Measurements from ENCODE around the gene EN2. TPM values are rescaled to one million over a fixed set of nuclear protein-coding genes. Genes with fewer than 3 reads are reported as not detected.

Gene EN2
- total and polyA plus RNA-seq, 2 of the 4 experiments (the other 2 are of a cell fraction), result not detected

DNA sequence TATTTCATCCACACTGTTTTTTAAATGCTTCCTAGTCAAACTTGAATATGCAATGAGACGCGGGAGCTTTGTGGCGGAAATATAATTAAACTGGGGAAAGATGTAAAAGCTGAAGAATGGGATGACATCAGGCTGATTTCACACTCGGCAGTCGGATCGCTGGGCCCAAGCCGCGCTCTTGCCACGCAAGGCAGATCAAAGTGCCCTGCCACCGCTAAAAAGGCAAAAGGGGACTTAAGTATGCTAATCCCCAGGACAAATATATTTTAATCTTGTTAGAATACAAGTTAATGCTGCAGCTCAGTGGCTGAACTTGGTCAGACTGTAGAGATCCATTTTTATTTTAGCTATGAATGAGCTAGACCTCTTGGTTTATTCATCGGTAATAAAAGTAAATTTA, 13.8 kb downstream of the EN2 start:
- no peaks in the 10 kb centered on the region for H3K36me3 ChIP-seq (ENCODE audit: control insufficient read depth, insufficient read depth, low read length)
- 3% methylated on average over 4 of the region's 11 CpGs; no CpG with 5 or more reads in 1 of the 2 experiments for WGBS, 2 experiments (ENCODE audit: extremely low coverage in 2 of 2, insufficient read length in 1 of 2)
- H2AK9ac ChIP-seq (replicated peaks; ENCODE audit: low read depth, low read length, poor library complexity), result no peak overlapping the region
- H3K18ac ChIP-seq (ENCODE audit: low read depth, low read length), result no peak overlapping the region
- H2BK15ac ChIP-seq (ENCODE audit: low read depth, low read length), result no peak overlapping the region
- peaks cover 69% of the 10 kb centered on the region for H3K27me3 ChIP-seq (ENCODE audit: control insufficient read depth, insufficient read depth, low read length)
- no peak overlapping the region for H2BK120ac ChIP-seq (ENCODE audit: low read depth, low read length)
- DNase-seq (no peak), ATAC-seq (ENCODE audit: low read depth) (no peak)
- no peak overlapping the region for H3K9ac ChIP-seq (ENCODE audit: low read depth, low read length)
- ChIA-PET POLR2A (ENCODE audit: unreplicated experiment) (no interaction called here), CTCF (no interaction called here)
- TF ChIP-seq, protein P1, sequence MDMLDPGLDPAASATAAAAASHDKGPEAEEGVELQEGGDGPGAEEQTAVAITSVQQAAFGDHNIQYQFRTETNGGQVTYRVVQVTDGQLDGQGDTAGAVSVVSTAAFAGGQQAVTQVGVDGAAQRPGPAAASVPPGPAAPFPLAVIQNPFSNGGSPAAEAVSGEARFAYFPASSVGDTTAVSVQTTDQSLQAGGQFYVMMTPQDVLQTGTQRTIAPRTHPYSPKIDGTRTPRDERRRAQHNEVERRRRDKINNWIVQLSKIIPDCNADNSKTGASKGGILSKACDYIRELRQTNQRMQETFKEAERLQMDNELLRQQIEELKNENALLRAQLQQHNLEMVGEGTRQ (IDR thresholded peaks at IDR 0.05; ENCODE audit: low read depth, low read length), result no peak
- TF ChIP-seq RAD21 (IDR thresholded peaks at IDR 0.05; ENCODE audit: low read length), result no peak
- no peak for TF ChIP-seq RCOR1 (IDR thresholded peaks at IDR 0.05; ENCODE audit: insufficient replicate concordance, low read length)
- no peak for TF ChIP-seq RFX5 (IDR thresholded peaks at IDR 0.05; ENCODE audit: low read depth, low read length)
- no peak for TF ChIP-seq SMC3 (IDR thresholded peaks at IDR 0.05; ENCODE audit: low read depth, low read length)
- TF ChIP-seq BHLHE40 (IDR thresholded peaks at IDR 0.05; ENCODE audit: low read depth, low read length), result no peak
- no peak for TF ChIP-seq FOS (IDR thresholded peaks at IDR 0.05; ENCODE audit: low read depth, low read length)
- TF ChIP-seq MAFK (IDR thresholded peaks at IDR 0.05; ENCODE audit: low read depth, low read length), result no peak
- no peak for TF ChIP-seq NFE2L2 (IDR thresholded peaks at IDR 0.05; ENCODE audit: low read depth, low read length)
- no peak for TF ChIP-seq MXI1 (IDR thresholded peaks at IDR 0.05; ENCODE audit: borderline replicate concordance, low read depth, low read length)
- TF ChIP-seq CEBPB (IDR thresholded peaks at IDR 0.05; ENCODE audit: low read depth, low read length), result no peak
- TF ChIP-seq, protein P2, sequence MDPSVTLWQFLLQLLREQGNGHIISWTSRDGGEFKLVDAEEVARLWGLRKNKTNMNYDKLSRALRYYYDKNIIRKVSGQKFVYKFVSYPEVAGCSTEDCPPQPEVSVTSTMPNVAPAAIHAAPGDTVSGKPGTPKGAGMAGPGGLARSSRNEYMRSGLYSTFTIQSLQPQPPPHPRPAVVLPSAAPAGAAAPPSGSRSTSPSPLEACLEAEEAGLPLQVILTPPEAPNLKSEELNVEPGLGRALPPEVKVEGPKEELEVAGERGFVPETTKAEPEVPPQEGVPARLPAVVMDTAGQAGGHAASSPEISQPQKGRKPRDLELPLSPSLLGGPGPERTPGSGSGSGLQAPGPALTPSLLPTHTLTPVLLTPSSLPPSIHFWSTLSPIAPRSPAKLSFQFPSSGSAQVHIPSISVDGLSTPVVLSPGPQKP (IDR thresholded peaks at IDR 0.05; ENCODE audit: borderline replicate concordance, low read depth, low read length), result no peak
- no peak for TF ChIP-seq MAZ (IDR thresholded peaks at IDR 0.05; ENCODE audit: borderline replicate concordance, low read depth, low read length)
- TF ChIP-seq, protein P3, sequence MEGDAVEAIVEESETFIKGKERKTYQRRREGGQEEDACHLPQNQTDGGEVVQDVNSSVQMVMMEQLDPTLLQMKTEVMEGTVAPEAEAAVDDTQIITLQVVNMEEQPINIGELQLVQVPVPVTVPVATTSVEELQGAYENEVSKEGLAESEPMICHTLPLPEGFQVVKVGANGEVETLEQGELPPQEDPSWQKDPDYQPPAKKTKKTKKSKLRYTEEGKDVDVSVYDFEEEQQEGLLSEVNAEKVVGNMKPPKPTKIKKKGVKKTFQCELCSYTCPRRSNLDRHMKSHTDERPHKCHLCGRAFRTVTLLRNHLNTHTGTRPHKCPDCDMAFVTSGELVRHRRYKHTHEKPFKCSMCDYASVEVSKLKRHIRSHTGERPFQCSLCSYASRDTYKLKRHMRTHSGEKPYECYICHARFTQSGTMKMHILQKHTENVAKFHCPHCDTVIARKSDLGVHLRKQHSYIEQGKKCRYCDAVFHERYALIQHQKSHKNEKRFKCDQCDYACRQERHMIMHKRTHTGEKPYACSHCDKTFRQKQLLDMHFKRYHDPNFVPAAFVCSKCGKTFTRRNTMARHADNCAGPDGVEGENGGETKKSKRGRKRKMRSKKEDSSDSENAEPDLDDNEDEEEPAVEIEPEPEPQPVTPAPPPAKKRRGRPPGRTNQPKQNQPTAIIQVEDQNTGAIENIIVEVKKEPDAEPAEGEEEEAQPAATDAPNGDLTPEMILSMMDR (conservative IDR thresholded peaks at IDR 0.05; ENCODE audit: low read depth, low read length), result no peak
- no peak overlapping the region for H4K5ac ChIP-seq (ENCODE audit: low read depth, low read length)
- no peak overlapping the region for H3K4me3 ChIP-seq (ENCODE audit: insufficient read depth, low read depth, low read length)
- H3K27ac ChIP-seq (ENCODE audit: insufficient read depth, low read length), result no peak overlapping the region
- H2AFZ ChIP-seq (replicated peaks; ENCODE audit: low read length, poor library complexity), result no peak overlapping the region
- no peak overlapping the region for H3K23ac ChIP-seq (ENCODE audit: low read depth, low read length)
- no peak overlapping the region for H2AK5ac ChIP-seq (ENCODE audit: low read depth, low read length)
- no peak overlapping the region for H4K91ac ChIP-seq (ENCODE audit: insufficient read depth, low read depth, low read length)
- no peak overlapping the region for H3K56ac ChIP-seq (ENCODE audit: extremely low read depth, insufficient read depth, low read length)
- no peak overlapping the region for H3K4ac ChIP-seq (ENCODE audit: low read depth, low read length)
- no peaks in the 10 kb centered on the region for H3K79me1 ChIP-seq (ENCODE audit: low read depth in 1 of 2, low read length in 2 of 2)
- no peaks in the 10 kb centered on the region for H3K9me1 ChIP-seq (ENCODE audit: insufficient read depth, low read length)
- H3K14ac ChIP-seq (replicated peaks; ENCODE audit: low read depth, low read length), result no peak overlapping the region
- no peak overlapping the region for H4K8ac ChIP-seq (ENCODE audit: low read depth in 2 of 2, low read length in 2 of 2)
- H2BK20ac ChIP-seq (ENCODE audit: low read depth, low read length), result no peak overlapping the region
- no peaks in the 10 kb centered on the region for H3K9me3 ChIP-seq (ENCODE audit: control insufficient read depth, insufficient read depth, low read length)
- in situ Hi-C loops (cut with MboI; ENCODE audit: low sequenced_read_pairs) (no loop called here), dilution Hi-C loops (cut with HindIII; ENCODE audit: low sequenced_read_pairs, unreplicated experiment) (no loop called here), intact Hi-C loops (cut with micrococcal nuclease) (no loop called here)
- no peak overlapping the region for H2BK5ac ChIP-seq (ENCODE audit: low read depth, low read length, poor library complexity, severe bottlenecking)
- no peaks in the 10 kb centered on the region for H4K20me1 ChIP-seq (ENCODE audit: insufficient read depth, low read length)
- BruUV-seq (replicated peaks), result no TSS peak
- no peaks in the 10 kb centered on the region for H3K4me1 ChIP-seq (ENCODE audit: control insufficient read depth, insufficient read depth, low read length)
- no peak overlapping the region for H3K4me2 ChIP-seq (ENCODE audit: low read depth, low read length)
